Activated naive CD4-positive, alpha-beta T cell treated with anti-CD3 and anti-CD28 coated beads, Interleukin-2, amount 50 U/mL, for 72 hours (primary cell): Measurements from ENCODE around the gene WDSUB1. TPM values are rescaled to one million over a fixed set of nuclear protein-coding genes. Genes with fewer than 3 reads are reported as not detected.
A peak's percentile ranks its signal among the peaks of the same experiment; 100 is the strongest.

Experiments
- ATAC-seq, 2 donors: fragments of 150-1000 bp; cut with Tn5 transposase; 2 replicates each; pipeline ENCODE4 v1.10.0; 2021; ENCODE audit warnings: mild to moderate bottlenecking in 2 of 2, moderate library complexity in 2 of 2
- DNase-seq, 2 donors: peaks; one replicate each; pipeline ENCODE4 v3.0.0; 2021 to 2022; ENCODE audit warnings: low spot score in 2 of 2
- H3K27ac Mint-ChIP-seq, 2 donors: one replicate each; pipeline ENCODE4 v1.8.0; 2022; ENCODE audit warnings: mild to moderate bottlenecking in 2 of 2, mixed read lengths in 2 of 2
- H3K36me3 Mint-ChIP-seq, 2 donors: one replicate each; pipeline ENCODE4 v1.8.0; 2022; ENCODE audit warnings: mixed read lengths in 2 of 2
- H3K9me3 Mint-ChIP-seq, 2 donors: one replicate each; pipeline ENCODE4 v1.8.0; 2022; ENCODE audit warnings: mixed read lengths in 2 of 2
- total RNA-seq, 2 donors: library from RNA; stranded (reverse); gene quantifications; one replicate each; pipeline ENCODE4 v1.2.3, GENCODE V29; 2022

The WDSUB1 gene, protein sequence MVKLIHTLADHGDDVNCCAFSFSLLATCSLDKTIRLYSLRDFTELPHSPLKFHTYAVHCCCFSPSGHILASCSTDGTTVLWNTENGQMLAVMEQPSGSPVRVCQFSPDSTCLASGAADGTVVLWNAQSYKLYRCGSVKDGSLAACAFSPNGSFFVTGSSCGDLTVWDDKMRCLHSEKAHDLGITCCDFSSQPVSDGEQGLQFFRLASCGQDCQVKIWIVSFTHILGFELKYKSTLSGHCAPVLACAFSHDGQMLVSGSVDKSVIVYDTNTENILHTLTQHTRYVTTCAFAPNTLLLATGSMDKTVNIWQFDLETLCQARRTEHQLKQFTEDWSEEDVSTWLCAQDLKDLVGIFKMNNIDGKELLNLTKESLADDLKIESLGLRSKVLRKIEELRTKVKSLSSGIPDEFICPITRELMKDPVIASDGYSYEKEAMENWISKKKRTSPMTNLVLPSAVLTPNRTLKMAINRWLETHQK
- total RNA-seq = 10 to 100 TPM in 1 of 2 donors, 1 to 10 TPM in 1; 7.7 to 10.3 TPM

DNA sequence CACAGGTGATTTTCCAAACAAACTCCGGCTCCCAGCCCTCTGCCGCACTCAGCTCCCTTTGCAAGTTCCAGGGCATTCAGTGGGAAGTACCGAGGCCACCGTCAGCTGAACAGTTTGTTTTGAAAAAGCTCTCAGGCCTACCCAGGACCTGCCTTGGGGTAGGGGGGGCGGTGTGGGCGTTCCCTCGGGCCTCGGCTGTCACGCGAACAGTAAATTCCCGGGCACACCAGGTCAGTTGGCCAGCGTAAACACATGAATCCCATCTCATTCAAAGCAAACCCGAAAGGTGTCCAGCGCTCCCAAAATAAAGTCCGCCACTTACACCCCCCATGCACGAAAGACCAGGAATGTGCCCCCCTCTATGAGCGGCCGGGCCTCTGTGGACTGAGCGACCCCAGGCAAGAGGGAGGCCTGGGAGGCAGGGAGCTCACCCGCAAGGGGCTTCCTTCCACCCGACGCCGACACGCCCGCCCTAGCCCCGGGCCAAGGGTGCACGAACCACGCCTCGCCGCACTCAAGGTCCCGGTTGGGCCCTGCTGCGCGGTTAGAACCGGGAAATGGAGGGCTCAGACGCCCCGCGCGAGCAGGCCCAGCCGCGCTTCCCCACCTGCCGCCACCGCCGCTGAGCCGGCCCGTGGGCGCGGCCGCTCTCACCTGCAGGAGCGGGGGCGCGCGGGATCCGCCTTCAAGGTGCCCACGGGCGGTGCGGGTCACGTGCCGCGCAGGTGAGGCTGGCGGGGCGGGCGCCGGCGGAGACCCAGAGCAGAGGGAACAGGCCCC is at the start of gene WDSUB1:
TSS of gene WDSUB1 (minus strand) at position 775 of the 780 bp plus-strand sequence. CDS start 3,634 bp downstream, outside the sequence.
- ATAC-seq = peak in 1 of 2 donors; percentile 46
- H3K9me3 Mint-ChIP-seq = no peaks in the 10 kb centered on the region
- H3K36me3 Mint-ChIP-seq = no peaks in the 10 kb centered on the region
- peak within 1 kb of the TSS; percentile 82 to 88 for H3K27ac Mint-ChIP-seq
- DNase-seq = peak; percentile 8 to 66

DNA sequence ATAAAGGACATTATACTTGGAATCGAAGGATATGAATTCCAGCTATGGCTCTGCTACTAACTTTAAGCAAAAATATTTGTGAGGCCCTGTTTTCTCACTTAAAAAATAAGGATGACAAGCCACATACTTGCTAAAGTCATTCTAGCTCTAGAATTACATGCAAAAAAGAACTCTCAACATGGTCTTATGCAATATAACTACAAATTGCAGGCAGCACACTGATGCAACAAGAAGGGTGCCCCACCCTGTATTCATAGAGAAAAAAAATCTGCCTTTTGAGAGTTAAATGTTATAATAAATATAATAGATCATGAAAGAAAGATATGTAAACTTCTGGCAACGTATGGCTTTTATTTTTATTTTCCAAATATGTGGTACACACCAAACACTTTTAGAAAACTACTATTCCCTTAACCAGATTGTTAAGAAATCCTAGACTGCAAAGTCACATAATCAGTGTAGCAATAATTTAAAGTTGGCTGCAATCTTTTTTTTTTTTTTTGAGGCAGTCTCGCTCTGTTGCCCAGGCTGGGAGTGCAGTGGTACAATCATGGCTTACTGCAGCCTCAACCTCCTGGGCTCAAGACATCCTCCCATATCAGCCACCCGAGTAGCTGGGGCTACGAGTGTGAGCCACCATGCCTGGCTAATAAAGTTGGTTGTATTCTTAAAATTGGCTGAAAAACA is 40.2 kb upstream of the WDSUB1 start:
- ATAC-seq (no peak), DNase-seq (no peak)
- H3K36me3 Mint-ChIP-seq = peaks cover 0 to 12% of the 10 kb centered on the region in 2 donors
- H3K27ac Mint-ChIP-seq = no peak overlapping the region
- H3K9me3 Mint-ChIP-seq = no peaks in the 10 kb centered on the region

DNA sequence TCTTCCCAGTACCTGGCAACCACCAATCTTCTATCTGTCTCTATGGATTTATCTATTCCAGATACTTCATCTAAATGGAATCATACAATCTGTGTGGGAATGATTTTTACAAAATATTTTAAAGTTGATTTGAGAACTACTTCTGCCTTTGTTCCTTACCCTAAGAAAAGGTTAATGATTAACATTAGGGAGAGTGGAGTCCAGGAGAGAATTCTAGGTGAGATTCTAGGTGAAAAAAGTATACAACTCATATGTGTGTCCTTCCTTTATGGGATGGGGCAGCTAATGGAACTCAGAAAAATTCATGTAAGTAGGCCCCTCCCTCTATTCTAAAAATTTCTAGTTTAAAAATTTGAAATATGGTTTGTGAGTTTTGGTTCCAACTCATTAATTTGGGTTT is 35.9 kb upstream of the WDSUB1 start:
- no peaks in the 10 kb centered on the region for H3K9me3 Mint-ChIP-seq
- ATAC-seq = no peak

DNA sequence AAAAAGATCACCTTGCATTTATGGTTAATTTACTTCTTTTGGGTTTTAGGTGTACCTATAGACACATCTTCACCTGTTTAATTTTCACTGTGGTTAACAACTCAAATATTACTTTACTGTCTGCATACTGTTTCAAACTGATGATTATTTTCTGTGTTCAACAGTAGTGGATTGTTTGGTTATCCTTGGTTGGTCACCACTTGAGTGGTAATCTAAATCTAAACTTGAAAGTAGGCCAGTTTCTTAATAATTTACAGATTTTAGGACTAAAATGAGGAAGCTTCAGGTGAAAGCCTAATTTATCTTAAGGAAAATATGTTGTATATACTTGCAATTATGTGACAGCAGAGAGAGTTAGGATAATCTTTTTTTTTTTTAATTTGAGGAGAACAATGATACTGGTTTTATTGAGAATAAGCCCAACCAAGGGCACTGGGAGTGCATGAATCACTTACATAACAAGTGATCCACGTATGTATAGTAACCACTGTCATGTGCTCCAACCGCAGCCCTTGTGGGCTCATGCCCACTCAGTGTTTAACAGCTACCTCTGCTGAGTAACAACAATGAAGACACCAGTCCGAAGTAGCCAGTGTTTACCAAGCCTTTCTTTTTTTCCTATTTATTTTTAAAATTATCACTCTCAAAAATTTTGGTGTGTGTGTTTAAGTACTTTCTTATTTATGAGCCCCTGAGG is 31.0 kb upstream of the WDSUB1 start:
- no peak overlapping the region for H3K27ac Mint-ChIP-seq
- no peaks in the 10 kb centered on the region for H3K9me3 Mint-ChIP-seq
- ATAC-seq (no peak), DNase-seq (no peak)
- H3K36me3 Mint-ChIP-seq = no peaks in the 10 kb centered on the region

More for the DNA sequence above, 35.9 kb upstream of the WDSUB1 start:
- no peak for DNase-seq
- Mint-ChIP-seq H3K36me3 (no peaks in the 10 kb centered on the region), H3K27ac (no peak overlapping the region)

DNA sequence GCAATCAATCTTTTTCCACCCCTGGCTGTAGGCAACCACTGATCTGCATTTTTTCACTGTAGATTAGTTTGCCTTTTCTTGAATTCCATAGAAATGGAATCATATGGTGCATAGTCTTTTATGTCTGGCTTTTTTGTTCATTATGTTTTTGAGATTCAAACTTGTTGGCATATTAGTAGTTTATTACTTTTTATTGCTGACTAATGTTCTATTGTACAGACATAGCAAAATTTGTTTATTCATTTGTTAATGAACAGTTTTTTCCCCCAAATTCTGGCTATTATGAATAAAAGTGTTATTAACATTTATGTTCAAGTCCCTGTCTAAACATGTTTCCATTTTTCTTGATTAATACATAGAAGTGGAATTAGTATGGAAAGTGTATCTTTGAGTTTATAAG is 21.4 kb upstream of the WDSUB1 start:
- ATAC-seq (no peak), DNase-seq (no peak)
- no peak overlapping the region for H3K27ac Mint-ChIP-seq
- peaks cover 4 to 9% of the 10 kb centered on the region in 2 donors for H3K9me3 Mint-ChIP-seq
- peaks cover 0 to 13% of the 10 kb centered on the region in 2 donors for H3K36me3 Mint-ChIP-seq

DNA sequence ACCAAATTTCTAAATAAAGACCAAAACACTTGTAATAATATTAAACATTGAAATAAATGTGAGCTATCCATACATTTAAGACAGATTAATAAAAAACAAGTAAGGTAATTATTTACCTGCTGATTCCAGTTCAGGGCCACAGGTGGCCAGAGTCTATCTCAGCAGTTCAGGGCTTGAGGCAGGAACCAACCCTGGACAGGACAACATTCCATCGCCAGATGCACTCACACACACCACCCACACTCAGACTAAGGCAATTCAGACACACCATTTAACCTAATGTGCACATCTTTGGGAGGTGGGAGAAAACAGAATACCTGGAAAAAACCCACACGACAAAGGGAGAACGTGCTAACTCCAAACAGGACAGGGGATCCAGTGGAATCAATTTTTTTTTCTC is 14.1 kb upstream of the WDSUB1 start:
- peaks cover 4 to 9% of the 10 kb centered on the region in 2 donors for H3K9me3 Mint-ChIP-seq
- no peak overlapping the region for H3K27ac Mint-ChIP-seq
- no peak for DNase-seq
- peaks cover 0 to 13% of the 10 kb centered on the region in 2 donors for H3K36me3 Mint-ChIP-seq
- no peak for ATAC-seq

DNA sequence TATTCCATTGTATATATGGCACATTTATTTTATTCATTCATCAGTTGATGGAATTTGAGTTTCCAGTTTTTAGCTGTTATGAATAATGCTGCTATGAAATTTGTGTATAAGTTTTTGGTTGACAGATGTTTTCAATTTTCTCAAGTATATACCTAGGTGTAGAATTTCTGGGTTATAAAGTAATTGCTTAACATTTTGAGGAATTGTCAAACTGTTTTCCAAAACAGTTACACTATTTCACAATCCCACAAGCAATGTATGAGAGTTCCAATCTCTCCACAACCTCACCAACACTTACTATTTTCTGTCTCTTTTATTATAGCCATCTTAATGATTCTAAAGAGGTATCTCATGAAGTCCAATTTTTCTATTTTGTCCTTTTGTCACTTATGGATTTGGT is 12.5 kb upstream of the WDSUB1 start:
- no peak for ATAC-seq
- Mint-ChIP-seq H3K36me3 (peaks cover 0 to 5% of the 10 kb centered on the region in 2 donors), H3K27ac (no peak overlapping the region), H3K9me3 (peaks cover 0 to 2% of the 10 kb centered on the region in 2 donors)
- DNase-seq = no peak

DNA sequence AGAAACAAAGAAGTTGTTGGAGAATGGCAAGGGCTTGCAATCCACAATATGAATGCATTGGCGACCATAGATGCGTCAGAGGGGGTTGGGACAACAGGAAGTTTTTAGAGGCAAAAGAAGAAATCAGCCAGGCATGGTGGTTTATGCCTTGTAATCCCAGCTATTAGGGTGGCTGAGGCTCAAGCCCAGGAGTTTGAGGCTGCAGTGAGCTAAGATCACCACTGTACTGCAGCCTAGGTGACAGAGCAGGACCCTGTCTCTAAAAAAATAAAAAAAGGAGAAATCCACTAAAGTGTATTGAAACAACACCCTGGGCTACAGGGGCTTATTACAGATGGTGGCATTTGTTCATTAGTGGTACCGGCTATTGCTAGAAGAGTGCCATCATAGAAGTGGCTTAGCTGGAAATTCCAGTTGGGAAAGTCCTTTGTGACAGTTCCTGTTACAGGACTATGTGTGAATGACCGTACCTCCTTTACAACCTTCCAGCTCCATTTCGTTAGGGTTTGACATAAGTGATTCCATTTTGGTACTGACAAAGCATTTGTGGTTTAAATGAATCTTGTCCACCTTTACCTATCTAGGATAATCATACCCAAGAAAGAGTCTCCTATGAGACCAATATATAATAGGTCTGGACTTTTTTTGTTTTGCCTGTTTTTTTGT is 10.7 kb upstream of the WDSUB1 start:
- DNase-seq = no peak
- H3K27ac Mint-ChIP-seq = no peak overlapping the region
- H3K36me3 Mint-ChIP-seq = no peaks in the 10 kb centered on the region
- H3K9me3 Mint-ChIP-seq = no peaks in the 10 kb centered on the region
- no peak for ATAC-seq

DNA sequence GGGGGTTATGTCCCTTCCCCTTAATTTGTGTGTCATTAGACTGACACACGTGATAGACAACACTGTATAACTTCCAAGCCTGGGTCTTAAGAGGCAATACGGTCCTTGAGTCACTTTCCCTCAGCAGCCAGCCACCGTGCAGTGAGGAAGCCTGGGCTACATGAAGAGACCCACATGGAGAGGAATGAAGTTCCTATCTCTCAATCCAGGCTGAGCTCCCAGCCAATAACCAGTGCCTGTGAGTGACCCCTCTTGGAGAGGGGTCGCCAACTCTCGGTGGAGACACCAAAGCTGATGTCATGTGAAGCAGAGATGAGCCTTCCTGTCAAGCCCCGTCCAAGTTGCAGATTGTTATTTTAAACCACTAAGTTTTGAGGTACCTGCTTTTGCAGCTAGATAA is 5.7 kb upstream of the WDSUB1 start:
- Mint-ChIP-seq H3K36me3 (no peaks in the 10 kb centered on the region), H3K27ac (no peak overlapping the region), H3K9me3 (no peaks in the 10 kb centered on the region)
- DNase-seq (no peak), ATAC-seq (no peak)

DNA sequence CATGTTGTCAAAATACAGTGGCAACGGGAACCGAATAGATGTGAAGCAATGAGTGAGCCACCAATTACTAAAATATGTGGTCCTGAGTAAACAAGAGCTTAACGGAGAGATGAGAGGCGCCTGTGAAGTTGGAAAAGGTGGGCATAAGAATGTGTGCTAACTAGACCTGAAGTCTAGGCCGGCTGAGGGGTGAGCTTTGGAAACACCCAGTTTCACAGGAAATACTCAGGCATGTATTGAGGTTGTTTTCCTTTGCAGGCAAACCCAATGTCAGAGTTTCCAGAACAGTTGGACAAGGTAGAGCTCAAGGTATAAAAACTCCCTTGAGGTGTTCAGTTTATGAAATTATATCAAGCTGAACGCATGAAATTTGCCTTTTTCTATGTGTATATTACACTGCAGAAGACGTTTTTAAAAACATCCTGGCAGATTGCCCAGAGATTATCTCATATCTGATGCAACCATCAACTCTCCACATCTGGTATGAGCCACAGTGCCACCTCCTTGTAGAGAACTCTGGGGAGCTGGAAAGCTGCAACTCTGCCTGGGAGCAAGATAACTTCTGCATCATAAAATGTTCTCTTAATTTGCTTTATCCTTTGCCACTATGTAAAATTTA is 3.9 kb upstream of the WDSUB1 start:
- no peaks in the 10 kb centered on the region for H3K9me3 Mint-ChIP-seq
- no peaks in the 10 kb centered on the region for H3K36me3 Mint-ChIP-seq
- ATAC-seq = no peak
- peak in 1 of 2 donors; percentile 14 for DNase-seq
- H3K27ac Mint-ChIP-seq = no peak overlapping the region

DNA sequence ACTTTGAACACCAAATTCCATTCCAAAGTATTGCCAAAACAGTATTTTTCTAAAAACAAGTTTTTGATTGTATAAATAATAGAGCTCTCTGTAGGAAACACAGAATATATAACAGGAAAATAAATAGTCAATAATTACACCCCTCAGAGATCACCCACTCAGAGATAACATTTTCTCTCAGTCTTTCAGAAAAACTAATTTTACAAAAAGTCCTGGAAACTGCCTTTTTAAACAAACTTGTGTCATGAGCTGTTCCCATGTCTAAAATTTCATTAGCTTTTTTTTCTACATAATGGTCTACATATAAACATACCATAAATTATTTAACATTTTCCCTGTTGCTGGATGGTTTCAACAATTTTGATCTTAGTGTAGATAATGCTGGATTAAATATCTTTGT is 1.2 kb upstream of the WDSUB1 start:
- H3K27ac Mint-ChIP-seq = peak overlapping the region in 1 of 2 donors; percentile 88
- H3K36me3 Mint-ChIP-seq = no peaks in the 10 kb centered on the region
- no peak for ATAC-seq

DNA sequence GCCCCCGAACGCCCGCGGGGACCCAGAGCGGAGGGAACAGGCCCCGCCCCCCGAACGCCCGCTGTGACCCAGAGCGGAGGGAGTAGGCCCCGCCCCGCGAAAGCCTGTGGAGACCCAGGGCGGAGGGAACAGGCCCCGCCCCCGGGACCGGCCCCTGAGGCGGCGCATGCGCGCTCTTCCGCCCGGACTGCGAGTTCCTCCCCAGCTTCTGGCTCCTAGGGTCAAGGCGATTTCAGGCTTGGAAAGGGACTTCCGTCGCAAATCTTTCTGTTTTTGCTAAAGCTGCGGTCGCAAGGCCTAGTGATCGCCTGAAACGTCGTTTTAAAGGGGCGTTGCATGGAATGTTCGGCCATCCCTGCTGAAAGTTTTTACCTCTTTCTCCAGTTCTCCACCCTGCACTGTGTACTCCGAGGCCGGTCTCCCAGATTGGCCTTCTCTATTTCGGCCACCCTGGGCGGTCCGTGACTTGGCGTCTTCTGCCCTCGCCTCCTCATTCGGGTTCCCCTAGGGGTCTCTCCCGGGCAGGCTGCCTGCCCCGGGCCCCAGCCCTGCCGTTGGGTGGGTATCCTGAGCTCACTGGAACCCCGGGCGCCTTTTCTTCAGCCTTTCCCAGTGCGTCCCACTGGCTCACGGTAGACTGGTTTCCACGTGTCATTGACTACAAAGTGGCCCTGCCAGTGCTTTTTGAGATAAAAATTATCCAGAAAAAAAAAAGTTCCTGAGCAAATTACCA is 372 bp upstream of the WDSUB1 start:
- Mint-ChIP-seq H3K9me3 (no peaks in the 10 kb centered on the region), H3K27ac (peak overlapping the region in 1 of 2 donors; percentile 88), H3K36me3 (no peaks in the 10 kb centered on the region)
- peak; percentile 96 to 99 for ATAC-seq
- DNase-seq = peak; percentile 98

More for the DNA sequence above, 1.2 kb upstream of the WDSUB1 start:
- H3K9me3 Mint-ChIP-seq = no peaks in the 10 kb centered on the region
- DNase-seq = no peak

DNA sequence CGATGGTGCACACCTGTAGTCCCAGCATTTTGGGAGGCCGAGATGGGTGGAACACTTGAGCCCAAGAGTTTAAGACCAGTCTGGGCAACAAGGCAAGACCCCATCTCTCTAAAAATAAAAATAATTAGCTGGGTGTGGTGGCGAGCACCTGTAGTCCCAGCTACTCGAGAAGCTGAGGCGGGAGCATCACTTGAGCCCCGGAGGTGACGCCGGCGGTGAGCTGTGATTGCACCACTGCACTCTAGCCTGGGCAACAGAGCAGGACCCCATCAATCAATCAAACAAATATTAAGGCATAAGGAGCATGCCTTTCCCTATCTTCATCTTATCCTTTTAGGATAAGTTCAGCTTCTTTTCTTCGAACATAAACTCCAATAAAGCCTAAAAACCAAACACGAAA is 1.1 kb downstream of the WDSUB1 start:
- ATAC-seq = no peak
- DNase-seq = no peak
- peak overlapping the region in 1 of 2 donors; percentile 88 for H3K27ac Mint-ChIP-seq
- no peaks in the 10 kb centered on the region for H3K36me3 Mint-ChIP-seq
- no peaks in the 10 kb centered on the region for H3K9me3 Mint-ChIP-seq

DNA sequence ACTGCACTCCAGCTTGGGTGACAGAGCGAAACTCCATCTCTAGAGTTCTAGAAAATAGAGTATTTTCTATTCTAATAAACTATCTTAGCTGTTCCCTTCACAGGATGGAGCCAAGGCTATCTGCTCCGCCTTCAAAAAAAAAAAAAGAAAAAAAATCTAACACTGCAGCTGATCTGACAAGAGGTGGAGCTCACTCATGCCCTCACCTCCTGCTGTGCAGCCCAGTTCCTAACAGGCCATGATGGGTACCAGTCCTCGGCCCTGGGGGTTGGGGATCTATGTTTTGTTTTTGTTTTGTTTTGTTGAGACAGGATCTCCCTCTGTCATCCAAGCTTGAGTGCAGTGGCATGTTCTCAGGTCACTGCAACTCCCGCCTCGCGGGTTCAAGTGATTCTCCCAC is 3.0 kb downstream of the WDSUB1 start:
- ATAC-seq (no peak), DNase-seq (no peak)
- Mint-ChIP-seq H3K36me3 (no peaks in the 10 kb centered on the region), H3K9me3 (no peaks in the 10 kb centered on the region), H3K27ac (no peak overlapping the region)

DNA sequence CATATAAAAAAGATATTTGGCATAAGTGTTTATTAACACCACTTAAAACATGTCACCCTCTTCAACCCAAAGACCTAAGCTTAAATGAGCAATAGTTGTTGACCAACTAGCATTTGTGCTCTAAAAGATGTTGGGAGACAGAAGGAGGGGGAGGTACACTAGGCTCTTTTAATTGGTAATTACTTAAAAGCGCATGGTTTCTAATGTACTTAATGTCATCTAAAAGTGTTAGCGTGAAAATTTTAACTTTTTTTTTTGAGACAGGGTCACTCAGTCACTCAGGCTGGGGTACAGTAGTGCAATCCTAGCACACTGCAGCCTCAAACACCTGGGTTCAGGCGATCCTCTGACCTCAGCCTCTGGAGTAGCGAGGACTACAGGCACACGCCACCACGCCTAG is 5.5 kb downstream of the WDSUB1 start:
- ATAC-seq (no peak), DNase-seq (no peak)
- Mint-ChIP-seq H3K9me3 (no peaks in the 10 kb centered on the region), H3K27ac (no peak overlapping the region), H3K36me3 (no peaks in the 10 kb centered on the region)
